GM20000 (cell line): ENCODE measurements around the gene ANO6.
"Not testable (repeated sequence)": the region's sequence is repeated elsewhere in the genome, so short reads cannot be mapped to it uniquely, and the experiment has no call there.

ENCODE experiments used
- DNase-seq: peaks from one replicate; pipeline ENCODE4 v3.0.0; 2012; ENCODE audit warnings: low spot score
- CTCF ChIP-seq: IDR thresholded peaks from 2 replicates; pipeline ENCODE4 v1.5.1; 2012; ENCODE audit warnings: mild to moderate bottlenecking, control low read depth; ENCODE audit errors: extremely low read depth, missing control alignments

ANO6 gene

GRCh38 chr12:45232756-45233372, 17.0 kb downstream of the ANO6 start:
- no peak for DNase-seq
- TF ChIP-seq CTCF: no peak

GRCh38 chr12:45234139-45234865, 18.4 kb downstream of the ANO6 start:
- DNase-seq: no peak
- TF ChIP-seq CTCF: no peak

GRCh38 chr12:45235087-45236025, 19.5 kb downstream of the ANO6 start:
- DNase-seq: no peak
- TF ChIP-seq CTCF: no peak

GRCh38 chr12:45236383-45236782, 20.5 kb downstream of the ANO6 start:
- DNase-seq: not testable (repeated sequence)

GRCh38 chr12:45242180-45242579, 26.3 kb downstream of the ANO6 start:
- TF ChIP-seq CTCF: no peak
- DNase-seq: no peak

GRCh38 chr12:45243963-45244362, 28.1 kb downstream of the ANO6 start:
- TF ChIP-seq CTCF: no peak

GRCh38 chr12:45244561-45245343, 28.9 kb downstream of the ANO6 start:
- DNase-seq: no peak
- TF ChIP-seq CTCF: no peak

More at GRCh38 chr12:45243963-45244362, 28.1 kb downstream of the ANO6 start:
- no peak for DNase-seq
